Dedifferentiated amniotic fluid mesenchymal stem cell (primary cell): ENCODE measurements around the gene LRP1-AS.

Experiments used
- DNase-seq: peaks from one replicate; pipeline ENCODE4 v3.0.0-alpha.2; 2016; ENCODE audit errors: extremely low spot score

LRP1-AS gene

GRCh38 chr12:57099047-57099714, 48.2 kb downstream of the LRP1-AS start:
- DNase-seq, result no peak

- no peak for DNase-seq
Observed at GRCh38 chr12:57098546-57098945, 48.9 kb downstream of the LRP1-AS start.

- DNase-seq, result no peak
Observed at GRCh38 chr12:57097554-57097835, 49.9 kb downstream of the LRP1-AS start.

GRCh38 chr12:57096748-57097553, 50.5 kb downstream of the LRP1-AS start:
- DNase-seq, result no peak

- DNase-seq, result no peak
Observed at GRCh38 chr12:57096099-57096572, 51.3 kb downstream of the LRP1-AS start.

GRCh38 chr12:57095440-57095839, 52.0 kb downstream of the LRP1-AS start:
- no peak for DNase-seq
